Middle frontal gyrus (tissue), 1 donor: ENCODE data around the gene GATAD2B.
A peak's percentile ranks its signal among the peaks of the same experiment; 100 is the strongest.
"Not testable (repeated sequence)": the region's sequence is repeated elsewhere in the genome, so short reads cannot be mapped to it uniquely, and the experiment has no call there.

Source experiments
- DNase-seq: peaks from one replicate; pipeline ENCODE4 v3.0.0-alpha.2; 2015; ENCODE audit warnings: low spot score; ENCODE audit errors: extremely low spot score

Gene GATAD2B

DNA sequence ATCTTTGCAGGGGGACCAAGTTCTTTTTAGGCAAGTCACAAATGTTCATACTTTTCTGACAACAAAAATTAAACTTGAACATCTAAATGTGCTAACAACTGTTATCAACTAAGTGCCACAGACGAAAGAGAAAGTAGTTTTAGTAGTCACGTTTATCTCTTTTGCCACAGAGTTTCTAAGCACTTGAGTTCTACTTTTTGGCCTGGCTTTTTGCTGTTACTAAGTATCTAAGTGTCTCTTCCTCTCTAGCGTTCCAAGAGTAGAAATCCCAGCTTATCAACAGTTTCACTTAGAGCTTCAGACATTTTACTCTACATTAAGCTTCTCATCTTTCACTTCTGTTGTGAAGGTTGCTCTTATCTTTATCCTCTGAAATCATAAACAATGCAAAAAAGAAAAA lies 34.2 kb downstream of the GATAD2B start:
- DNase-seq = no peak

DNA sequence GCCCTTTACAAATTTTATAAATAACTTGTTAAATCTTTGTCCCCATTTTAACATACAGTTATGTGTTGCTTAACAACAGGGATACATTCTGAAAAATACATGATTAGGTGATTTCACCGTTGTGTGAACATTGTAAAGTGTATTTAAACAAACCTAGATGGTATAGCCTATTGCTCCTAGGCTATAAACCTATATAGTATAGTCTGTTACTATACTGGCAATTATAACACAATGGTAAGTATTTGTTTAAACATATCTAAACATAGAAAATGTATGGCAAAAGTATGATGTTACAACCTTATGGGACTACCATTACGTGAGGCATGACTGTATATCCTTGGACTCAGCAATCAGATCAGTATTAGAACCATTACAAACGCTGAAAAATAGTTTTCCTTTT lies 36.6 kb downstream of the GATAD2B start:
- DNase-seq = no peak

DNA sequence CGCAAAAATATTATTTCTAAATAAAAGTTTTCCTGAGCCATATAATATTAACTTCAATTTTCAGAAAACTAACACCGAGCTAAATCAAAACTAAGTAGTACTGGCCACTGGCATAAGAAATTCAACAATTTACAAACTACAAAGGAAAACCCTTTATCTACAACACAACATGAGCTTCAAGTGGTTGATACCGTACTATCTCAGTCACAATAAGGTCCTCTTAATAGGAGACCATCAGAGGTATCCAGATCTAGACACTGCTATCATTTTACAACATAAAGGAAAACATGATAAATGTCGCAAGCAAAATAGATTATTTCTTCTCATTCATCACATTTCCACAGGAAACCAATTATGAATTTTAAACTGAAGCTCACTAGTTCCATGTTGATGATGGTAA lies 39.5 kb downstream of the GATAD2B start:
- DNase-seq = no peak

DNA sequence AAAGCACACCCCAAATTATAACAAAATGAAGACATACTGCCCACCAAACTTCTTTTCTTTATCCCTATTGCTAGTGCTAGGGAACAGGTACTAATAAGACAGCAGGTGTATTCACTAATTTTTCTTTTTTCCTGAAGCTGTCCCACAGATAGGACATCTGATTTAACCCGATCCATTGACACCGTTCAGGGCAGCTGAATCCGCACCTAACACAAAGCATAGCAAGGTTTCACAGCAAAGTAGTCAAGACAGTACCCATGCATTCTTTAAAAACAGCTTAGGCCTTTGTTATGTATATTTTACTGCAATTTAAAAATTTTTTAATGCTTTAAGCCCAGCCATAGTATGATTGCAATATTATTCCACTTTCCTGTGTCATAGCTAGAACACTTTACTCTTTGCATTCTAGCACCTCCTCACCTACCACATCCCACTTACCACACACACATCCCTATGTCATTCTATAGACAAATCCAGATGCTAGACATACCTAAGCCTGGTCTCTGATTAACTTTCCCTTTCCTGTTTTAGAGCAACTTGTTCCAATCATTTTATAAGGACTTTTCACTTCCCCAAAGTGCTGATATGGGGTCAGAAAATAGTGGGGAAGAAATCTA lies 40.4 kb downstream of the GATAD2B start:
- no peak for DNase-seq

DNA sequence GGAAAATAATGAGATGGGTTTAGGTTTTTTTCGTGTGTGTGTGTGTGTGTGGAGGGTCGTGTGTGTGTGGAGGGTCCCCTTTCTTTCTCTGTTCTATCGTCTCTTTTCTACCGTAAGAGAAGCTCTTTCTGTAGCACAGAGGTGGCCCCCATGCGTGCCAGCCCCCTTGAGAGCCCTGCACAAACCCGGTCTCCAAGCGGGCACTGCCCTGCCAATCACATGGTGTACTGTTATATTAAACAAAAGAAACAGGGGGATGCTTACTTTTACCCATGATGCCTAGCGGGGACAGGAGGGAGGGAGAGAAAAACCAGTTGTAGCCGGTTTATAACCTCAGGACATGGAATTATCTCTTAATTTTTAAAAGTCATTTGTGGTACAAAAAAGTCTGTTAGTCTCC lies 41.0 kb downstream of the GATAD2B start:
- no peak for DNase-seq

DNA sequence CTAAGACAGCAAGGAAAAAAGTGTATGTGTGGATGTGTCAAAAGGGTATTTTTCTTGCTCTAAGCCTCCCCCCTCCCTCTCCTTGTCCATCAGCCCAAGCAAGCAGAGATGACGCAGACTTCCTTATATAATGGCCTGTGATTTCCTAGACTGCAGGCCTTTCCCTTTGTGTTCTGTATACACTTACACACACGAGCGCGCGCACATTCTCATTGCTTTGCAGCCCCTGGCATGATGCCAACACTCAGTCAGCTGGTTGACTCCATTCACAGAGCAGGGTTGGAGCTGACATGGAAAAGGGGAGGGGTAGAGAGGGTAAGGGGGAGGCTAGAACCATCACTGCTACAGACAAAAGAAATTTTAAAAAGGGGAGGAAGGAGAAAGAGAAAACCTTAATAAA lies 41.8 kb downstream of the GATAD2B start:
- DNase-seq = peak; percentile 83

DNA sequence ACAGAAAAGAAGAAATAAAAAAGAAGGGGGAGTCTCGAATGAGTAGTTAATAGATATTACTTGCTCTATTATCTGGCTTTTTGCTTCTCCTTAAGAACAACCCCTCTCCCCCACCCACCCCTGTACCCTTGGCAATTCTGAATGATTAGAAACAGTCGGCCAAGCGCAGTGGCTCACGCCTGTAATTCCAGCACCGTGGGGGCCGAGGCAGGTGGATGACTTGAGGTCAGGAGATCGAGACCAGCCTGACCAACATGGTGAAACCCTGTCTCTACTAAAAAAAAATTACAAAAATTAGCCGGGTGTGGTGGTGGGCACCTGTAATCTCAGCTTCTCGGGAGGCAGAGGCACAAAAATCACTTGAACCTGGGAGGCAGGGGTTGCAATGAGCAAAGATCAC lies 42.7 kb downstream of the GATAD2B start:
- no peak for DNase-seq

DNA sequence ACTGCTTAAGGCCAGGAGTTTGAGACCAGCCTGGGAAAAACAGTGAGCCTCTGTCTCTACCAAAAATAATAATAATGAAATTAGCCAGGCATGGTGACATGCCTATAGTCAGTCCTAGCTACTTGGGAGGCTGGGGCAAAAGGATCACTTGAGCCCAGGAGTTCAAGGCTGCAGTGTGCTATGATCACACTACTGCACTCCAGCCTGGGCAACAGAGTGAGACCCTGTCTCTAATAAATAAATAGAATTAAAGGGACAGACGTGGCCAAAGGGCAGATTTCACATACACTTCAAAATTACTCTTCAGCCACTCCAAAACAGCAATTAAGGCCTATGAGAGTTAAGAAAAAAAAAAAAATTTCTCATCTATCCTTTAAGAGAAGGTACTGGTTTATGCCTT lies 45.7 kb downstream of the GATAD2B start:
- no peak for DNase-seq

DNA sequence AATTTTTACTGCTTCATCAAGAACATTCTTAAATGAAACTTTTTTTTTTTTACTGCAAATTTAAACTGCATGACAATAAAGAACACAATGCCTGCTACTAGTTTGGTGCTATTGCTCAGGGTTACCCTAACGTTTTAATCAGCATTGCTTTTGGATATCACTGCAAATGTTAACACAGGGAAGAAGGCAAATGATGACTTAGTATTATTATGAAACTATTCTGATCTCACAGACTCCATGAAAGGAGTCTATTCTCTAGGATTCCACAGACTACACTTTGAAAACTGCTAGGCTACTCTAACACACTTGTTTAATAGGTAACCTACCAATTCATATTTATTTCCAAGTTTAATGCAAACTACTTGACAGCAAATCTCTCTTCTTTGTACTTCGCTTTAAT lies 49.8 kb downstream of the GATAD2B start:
- DNase-seq = no peak

DNA sequence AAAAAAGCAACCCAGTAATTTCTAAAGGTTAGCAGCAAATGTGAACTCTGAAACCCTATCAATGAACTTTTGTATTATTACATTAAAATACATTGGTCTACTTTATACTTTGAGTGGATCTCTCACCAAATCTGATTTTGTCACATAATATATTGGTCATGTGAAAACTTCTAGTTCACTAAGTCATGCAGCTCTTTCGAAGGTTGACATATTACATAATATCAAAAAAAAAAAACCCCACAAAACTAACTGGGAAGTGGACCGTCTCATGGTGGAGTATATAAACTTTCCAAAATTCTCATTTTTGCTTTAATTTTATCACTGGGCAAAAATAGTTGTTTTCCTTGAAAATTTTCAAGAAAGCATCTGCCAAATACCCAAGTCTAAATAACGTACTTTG lies 50.4 kb downstream of the GATAD2B start:
- no peak for DNase-seq

DNA sequence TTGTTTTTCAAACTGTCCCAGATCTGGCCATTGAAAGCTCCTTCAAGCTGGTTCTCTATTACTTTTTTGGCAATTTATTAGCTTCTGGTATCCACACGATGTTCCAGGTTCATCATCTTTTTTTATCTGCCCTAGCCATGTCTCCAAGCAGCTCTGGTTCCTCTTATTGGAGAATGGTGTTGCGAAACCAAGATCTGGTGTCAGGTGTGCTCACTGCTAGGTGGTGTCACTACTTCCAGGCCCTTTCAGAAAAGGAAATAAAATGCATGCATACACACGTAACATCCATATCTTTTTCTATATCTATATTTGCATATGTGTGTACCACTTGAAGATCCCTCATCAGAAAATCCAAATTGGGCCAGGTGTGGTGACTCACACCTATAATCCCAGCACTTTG lies 53.3 kb downstream of the GATAD2B start:
- no peak for DNase-seq

DNA sequence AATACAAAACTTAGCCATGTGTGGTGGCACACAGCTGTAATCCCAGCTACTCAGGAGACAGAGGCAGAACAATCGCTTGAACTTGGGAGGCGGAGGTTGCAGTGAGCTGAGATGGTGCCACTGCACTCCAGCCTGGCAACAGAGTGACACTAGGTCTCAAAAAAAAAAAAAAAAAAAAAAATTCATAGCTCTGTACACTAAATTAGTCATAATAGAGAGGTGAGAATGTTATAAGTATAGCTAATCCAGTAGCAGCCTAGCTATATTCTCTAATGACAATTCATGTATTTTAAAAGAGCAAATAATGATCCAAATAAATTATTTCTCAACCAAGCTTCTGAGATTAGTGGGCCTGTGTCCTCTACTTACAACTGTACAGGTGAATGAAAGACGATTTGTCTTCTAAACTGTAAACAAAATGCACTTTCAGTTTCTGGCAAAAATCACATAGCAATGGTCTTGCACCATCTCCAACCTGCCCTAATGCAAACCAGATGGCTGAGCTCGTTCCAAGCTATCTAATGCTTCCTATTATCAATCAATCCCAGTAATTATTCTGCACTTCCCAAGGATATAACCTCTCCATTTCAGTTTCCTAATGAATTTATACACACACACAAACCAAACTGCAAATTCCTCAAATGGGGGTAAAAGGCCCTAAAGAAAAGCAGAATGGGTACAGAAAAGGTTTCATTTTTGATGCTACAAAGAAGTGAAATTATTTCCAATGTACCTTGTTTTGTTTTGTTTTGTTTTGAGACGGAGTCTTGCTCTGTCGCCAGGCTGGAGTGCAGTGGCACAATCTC lies 56.5 kb downstream of the GATAD2B start:
- DNase-seq = no peak

DNA sequence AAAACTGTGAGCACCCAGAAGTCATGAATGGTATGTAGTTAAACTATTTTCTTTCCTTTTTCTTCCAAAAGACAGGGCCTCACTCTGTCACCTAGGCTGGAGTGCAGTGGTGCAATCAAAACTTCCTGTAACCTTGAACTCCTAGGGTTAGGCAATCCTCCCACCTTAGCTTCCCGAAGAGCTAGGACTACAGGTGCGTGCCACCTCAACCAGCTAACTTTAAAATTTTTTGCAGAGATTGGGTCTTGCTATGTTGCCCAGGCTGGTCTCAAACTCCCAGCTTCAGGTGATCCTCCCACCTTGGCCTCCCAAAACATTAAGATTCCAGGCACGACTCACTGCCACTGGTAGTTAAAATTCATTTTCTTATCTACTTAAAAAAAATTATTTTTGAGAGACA lies 62.5 kb downstream of the GATAD2B start:
- DNase-seq = no peak

DNA sequence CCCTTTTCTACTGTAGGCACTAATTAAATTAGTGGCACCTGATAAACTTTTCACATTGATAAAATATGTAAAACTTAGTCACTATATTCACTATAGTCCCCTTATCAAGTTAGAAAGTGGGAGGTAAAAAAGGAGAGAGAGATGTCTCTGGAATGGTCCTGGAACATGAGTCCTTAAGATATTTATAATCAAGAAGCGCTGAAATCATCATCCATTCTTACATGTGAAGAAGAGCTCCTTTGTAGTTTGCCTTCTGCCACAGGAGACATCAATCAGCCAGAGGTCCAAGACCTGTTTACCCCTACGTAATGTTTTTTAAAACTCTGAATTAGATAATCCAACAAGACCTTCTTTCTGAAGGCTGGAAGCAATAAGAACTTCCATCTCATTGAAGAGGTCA lies 65.3 kb downstream of the GATAD2B start:
- DNase-seq = no peak

DNA sequence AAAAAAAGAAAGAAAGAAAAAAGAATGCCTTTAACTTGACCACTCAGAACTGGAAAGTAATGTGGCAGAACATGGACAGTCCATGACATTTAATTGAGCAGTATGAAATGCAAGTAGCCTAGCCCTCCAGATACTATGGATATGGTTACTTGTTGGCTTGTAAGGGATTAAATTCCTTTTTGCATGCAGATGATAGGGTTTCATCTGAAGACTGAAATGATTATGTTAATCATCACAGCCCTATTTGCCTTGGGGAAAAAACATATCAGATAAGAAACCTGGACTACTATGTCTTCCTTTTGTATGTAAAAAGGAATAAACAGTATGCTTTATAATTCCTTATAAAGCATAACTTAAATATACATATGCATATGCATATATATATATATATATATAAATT lies 66.0 kb downstream of the GATAD2B start:
- DNase-seq = no peak

DNA sequence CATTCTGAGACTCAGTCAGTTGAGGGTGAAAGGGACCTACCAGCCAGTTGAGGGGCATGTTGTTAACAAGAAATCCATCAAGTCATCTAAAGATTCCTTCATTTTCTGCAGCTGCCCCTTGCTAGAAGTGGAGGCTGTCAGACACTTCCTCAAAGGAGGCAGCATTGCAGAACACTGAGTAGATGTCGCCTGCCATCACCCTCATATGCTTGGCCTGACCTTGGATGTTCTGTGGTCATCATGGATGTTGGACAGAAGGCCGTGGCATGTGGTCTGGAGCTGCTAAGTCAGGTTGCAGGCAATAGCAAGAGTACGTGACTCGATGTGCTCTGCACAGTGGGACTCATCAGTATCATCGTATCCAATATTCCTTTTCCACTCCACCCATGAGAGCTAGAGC lies 70.6 kb downstream of the GATAD2B start:
- DNase-seq = no peak

DNA sequence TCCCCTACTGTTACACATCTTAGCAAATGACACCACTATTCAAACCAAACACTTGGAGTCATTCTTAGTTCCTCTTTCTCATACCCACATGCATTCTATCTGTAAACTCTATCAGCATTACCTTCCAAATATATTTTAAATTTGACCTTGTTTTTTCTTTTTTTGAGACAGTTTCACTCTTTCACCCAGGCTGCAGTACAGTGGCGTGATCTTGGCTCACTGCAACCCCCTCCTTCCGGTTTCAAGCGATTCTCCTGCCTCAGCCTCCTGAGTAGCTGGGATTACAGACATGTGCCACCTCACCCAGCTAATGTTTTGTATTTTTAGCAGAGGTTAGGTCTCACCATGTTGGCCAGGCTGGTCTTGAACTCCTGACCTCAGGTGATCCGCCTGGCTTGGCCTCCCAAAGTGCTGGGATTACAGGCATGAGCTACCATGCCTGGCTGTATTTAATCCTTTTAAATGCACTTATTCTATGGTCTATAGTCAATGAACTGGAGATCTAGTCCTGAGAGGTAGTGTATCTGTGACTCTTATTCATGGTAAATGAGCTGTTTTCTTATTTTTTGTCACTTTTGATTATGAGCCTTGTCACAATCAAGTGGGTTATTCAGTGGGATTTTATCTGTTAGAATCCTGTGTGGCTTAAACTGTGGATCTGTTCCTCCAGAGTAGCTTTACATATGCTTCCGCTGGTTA lies 73.1 kb downstream of the GATAD2B start:
- DNase-seq = no peak

DNA sequence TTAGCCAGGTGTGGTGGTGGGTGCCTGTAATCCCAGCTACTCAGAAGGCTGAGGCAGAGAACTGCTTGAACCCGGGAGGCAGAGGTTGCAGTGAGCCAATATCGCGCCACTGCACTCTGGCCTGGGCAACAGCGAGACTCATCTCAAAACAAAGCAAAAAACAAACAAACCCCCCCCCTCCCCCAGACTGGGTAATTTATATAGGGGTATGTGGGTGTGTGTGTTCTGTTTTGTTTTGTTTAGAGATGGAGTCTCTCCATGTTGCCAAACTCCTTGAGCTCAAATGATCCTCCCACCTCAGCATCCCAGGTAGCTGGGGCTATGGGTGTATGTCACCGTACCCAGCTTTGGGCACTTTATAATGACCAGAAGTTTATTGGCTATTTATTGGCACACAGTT lies 74.0 kb downstream of the GATAD2B start:
- DNase-seq = no peak

DNA sequence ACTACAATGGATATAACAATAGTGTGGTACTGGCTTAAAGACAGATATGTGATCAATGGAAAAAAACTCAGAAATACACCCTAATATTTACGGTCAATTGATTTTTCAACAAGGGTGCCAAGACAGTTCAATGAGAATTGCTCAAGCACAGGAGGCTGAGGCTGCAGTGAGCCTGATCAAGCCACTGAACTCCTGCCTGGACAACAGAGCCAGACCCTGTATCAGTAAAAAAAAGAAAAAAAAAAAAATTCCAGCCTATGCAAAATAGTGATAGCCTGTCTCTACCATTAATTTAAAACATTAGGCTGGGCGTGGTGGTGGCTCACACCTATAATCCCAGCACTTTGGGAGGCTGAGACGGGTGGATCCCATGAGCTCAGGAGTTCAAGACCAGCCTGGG lies 77.6 kb downstream of the GATAD2B start:
- no peak for DNase-seq

DNA sequence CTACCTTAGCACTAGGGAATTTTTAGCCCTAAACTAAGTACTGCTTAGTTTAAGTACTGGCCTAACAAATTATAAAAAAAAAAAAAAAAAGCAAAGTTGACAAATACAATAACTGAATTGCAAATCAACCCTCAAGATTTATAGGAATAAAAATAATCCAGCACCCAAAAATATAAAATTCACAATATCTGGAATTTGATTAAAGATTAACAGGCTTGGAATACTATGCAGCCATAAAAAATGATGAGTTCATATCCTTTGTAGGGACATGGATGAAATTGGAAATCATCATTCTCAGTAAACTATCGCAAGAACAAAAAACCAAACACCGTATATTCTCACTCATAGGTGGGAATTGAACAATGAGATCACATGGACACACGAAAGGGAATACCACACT lies 78.4 kb downstream of the GATAD2B start:
- DNase-seq = not testable (repeated sequence)

DNA sequence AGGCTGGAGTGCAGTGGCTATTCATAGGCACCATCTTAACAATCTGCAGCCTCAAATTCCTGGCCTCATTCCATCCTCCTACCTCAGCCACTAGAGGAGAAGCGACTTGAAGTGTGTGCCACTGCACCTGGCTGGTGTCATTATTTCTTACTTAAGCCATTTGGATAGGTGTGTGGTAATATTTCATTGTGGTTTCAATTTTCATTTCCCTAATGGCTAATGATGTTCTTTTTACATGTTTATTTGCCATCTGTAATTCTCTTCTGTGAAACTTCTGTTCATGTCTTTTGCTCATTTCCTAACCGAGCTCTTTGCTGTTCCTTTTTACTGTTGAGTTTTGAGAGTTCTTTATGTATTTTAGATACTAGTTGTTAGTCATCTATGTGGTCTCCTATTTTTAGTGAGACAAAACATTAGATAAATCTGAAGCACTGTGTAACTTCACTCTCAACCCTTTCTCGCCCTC lies 80.7 kb downstream of the GATAD2B start:
- DNase-seq = no peak

DNA sequence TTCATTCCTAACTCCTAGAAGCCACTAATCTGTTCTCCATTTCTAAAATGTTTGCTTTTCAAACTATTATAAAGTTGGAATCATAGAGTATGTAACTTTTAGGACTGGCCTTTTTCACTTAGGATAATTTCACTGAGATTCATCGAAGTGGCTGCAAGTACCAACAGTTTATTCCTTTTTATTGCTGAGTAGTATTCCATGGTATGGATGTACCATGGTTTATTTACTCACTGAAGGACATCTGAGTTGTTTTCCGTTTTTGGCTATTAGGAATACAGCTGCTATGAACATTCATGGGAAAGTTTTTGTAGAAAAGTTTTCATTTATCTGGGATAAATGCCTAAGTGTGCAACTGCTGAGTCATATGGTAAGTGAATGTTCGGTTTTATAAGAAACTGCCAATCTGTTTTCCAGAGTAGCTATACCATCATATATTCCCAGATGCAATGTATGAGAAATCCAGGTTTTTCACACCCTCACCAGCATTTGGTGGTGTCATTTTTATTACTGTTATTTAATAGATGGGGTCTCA lies 81.2 kb downstream of the GATAD2B start:
- DNase-seq = no peak
